HG02852 (cell line): ENCODE results near the gene ATP8A2.
"Not testable (repeated sequence)": the region's sequence is repeated elsewhere in the genome, so short reads cannot be mapped to it uniquely, and the experiment has no call there.

Source experiments
- ATAC-seq: cut with Tn5 transposase; IDR thresholded peaks from one replicate; pipeline ENCODE4 v1.9.1; 2021; ENCODE audit warnings: mild to moderate bottlenecking, moderate library complexity; ENCODE audit not compliant: unreplicated experiment

The ATP8A2 gene

GRCh38 chr13:25784119-25784518 lies 412.3 kb downstream of the ATP8A2 start:
- no peak for ATAC-seq

GRCh38 chr13:25790137-25790536 lies 418.4 kb downstream of the ATP8A2 start:
- ATAC-seq, result not testable (repeated sequence)

DNA sequence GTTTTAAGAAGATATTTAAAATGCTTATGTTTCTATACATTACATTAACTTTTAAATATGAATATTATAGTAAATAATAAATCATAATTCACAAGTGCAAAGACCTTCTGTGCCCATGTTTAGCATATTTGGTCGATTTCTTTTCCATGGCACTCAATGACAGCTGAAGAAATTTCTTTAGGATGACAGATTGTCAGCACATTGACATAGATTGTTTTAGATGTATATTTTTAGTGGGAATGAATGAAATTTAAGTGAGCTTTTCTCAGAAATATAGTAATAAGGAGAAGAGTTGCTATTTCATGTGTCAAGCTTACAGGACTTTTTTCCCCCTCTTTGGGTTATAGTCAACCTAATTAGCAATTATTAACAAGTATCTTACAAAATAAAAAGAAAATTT lies 423.5 kb downstream of the ATP8A2 start:
- no peak for ATAC-seq

- ATAC-seq, result no peak
Observed at GRCh38 chr13:25796474-25796873, 424.7 kb downstream of the ATP8A2 start.

DNA sequence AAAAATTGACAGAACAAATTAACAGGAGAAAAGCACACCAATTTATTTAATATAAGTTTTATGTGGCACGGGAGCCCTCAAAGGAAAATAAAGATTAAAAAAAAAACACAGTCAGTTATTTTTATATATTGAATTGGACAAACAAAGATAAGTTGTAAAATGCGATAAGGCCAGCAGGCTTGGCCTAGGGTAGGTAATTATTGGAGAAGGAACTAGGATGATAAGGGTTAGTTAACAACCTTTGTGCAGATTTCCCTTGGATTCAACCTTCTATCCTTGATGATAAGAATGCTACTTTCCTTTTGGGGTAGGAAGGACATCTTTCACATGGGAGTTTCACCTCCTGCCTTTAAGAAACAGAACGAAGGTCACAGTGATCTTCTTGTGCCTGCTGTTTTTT lies 427.2 kb downstream of the ATP8A2 start:
- no peak for ATAC-seq

- ATAC-seq, result no peak
Observed at GRCh38 chr13:25800523-25800922, 428.7 kb downstream of the ATP8A2 start.

GRCh38 chr13:25802579-25802978 lies 430.8 kb downstream of the ATP8A2 start:
- ATAC-seq, result no peak

- ATAC-seq, result no peak
Observed at GRCh38 chr13:25803641-25804040, 431.9 kb downstream of the ATP8A2 start.

GRCh38 chr13:25806264-25806974 lies 434.6 kb downstream of the ATP8A2 start:
- ATAC-seq, result peak; percentile 75

DNA sequence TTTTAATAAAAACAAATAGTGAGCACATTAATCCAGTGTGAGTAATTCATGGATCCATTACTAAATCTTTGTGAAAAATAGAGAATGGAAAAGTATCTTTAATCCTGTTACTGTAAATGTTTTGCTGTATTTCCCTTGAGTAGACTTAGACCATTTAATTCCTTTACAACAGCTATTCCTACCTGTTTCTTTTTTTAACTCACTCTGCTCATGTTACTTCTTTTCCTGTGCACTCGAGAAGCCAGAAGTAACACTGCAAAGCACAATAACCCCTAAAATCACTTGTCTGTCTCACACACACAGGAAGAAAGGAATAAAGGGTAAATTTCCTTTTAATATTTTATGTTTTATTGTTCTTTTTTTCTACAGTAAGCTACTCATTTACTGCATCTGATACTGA lies 435.8 kb downstream of the ATP8A2 start:
- ATAC-seq, result no peak

- no peak for ATAC-seq
Observed at GRCh38 chr13:25811506-25811905, 439.7 kb downstream of the ATP8A2 start.

DNA sequence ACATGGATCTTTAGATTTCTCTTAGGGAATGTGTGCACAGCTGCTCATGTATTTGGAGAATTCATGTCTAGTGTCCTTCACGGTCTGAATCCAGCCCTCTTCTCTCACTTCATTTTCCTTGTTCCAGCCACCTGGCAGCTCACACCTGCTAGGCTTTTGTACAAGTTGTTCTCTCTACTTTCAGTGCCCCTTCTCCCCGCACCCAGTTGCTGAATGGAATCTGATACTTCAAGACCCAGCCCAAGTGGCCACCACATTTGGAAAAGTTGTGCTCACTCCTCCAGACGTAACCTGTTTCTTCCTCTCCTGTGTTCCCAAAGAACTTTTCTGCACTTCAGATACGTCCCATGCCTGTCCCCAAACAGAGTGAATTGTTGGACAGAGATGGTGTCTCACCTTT lies 444.5 kb downstream of the ATP8A2 start:
- no peak for ATAC-seq

- ATAC-seq, result no peak
Observed at GRCh38 chr13:25819856-25820530, 448.2 kb downstream of the ATP8A2 start.

- no peak for ATAC-seq
Observed at GRCh38 chr13:25821776-25822175, 450.0 kb downstream of the ATP8A2 start.

GRCh38 chr13:25827221-25827620 lies 455.4 kb downstream of the ATP8A2 start:
- not testable (repeated sequence) for ATAC-seq

DNA sequence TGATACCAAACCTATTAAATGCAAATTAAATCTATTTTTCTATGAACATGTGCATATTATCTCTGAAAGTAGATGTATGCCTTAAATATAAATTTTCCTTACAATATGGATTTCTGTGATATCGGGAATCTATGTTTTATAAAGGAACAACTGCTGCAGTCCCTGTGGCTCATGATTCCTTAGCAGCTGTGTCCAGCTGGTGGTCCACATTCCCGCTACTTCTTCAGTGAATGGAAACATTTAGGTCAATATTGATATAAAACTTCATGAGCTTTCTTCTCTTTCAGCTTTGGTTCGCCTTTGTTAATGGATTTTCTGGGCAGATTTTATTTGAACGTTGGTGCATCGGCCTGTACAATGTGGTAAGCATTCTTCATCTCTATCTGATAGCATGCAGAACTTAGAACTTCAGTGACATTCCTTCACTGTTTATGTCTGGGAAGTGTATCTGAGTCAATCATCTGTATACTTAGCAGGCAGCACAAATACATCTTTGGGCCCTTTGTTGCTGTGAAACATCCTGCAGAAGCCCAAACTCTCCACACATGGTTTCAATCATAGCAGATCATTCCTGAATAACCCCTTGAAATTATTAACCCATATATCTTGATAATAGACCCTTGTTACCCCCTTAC lies 456.2 kb downstream of the ATP8A2 start:
- no peak for ATAC-seq

- ATAC-seq, result no peak
Observed at GRCh38 chr13:25833761-25834160, 462.0 kb downstream of the ATP8A2 start.

GRCh38 chr13:25836574-25837336 lies 465.0 kb downstream of the ATP8A2 start:
- no peak for ATAC-seq

GRCh38 chr13:25839371-25839770 lies 467.6 kb downstream of the ATP8A2 start:
- no peak for ATAC-seq

DNA sequence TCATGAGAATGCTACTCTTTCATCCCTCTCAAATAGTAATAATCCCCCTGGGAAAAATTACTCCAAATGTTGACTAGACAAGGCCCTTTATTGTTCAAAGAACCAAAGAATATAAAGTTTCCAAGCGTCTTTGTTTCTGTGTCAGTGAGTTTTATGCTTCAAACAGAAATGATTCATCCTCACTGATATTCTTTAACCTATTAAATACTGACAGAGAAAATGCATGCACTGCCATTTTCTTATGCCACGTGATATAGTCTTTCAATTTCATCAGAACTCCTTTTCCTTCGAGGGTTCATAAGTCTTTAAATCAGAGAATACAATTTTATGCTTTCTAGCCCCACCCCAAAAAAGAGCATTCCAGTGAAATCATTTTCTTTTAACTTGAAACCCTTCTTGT lies 468.5 kb downstream of the ATP8A2 start:
- ATAC-seq, result no peak

DNA sequence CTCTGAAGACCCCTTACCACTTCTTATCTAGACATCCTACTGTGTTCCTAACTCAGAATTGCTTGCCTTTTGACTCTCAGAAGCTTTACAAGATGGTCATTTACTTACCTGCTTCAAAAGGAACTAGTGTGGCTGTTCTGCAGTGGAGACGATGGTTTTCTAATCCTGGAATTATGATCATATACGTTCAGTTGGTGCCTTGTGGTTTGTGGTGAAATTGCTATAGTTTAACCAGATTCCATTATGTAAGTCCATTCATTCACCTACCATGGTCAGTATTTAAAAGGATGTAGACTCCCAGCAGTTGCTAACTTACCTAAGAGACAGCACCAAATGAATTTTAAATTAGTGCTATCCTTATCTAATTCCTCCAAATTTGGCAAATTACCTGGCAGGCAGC lies 469.2 kb downstream of the ATP8A2 start:
- no peak for ATAC-seq
